Lung (tissue), 12 donors: ENCODE data around the gene ST6GALNAC5. TPM values are rescaled to one million over a fixed set of nuclear protein-coding genes. Genes with fewer than 3 reads are reported as not detected.

Source experiments
- ATAC-seq: fragments of 200-7000 bp; cut with Tn5 transposase; one replicate; pipeline ENCODE4 v1.9.1; 2020; ENCODE audit warnings: moderate number of reproducible peaks; ENCODE audit not compliant: insufficient read depth, low FRiP score
- DNase-seq, 3 donors: peaks; one replicate each; pipeline ENCODE4 v3.0.0-alpha.2; 2013 to 2017
- H3K27ac ChIP-seq, 2 donors: one replicate each; pipeline ENCODE4 v1.5.1; 2013; ENCODE audit warnings: mild to moderate bottlenecking in 2 of 2, moderate library complexity in 2 of 2, control low read depth in 1 of 2, inconsistent platforms in 1 of 2, low read depth in 1 of 2, low read length in 1 of 2
- H3K27me3 ChIP-seq, 3 donors: one replicate each; pipeline ENCODE4 v1.5.1; 2013; ENCODE audit warnings: low read length in 2 of 3; ENCODE audit not compliant: control insufficient read depth in 3 of 3, insufficient read depth in 3 of 3
- H3K36me3 ChIP-seq, 4 donors: one replicate each; pipeline ENCODE4 v1.5.1; 2013; ENCODE audit warnings: low read length in 4 of 4, mild to moderate bottlenecking in 1 of 4, moderate library complexity in 1 of 4; ENCODE audit not compliant: control insufficient read depth in 4 of 4, insufficient read depth in 4 of 4
- H3K4me1 ChIP-seq, 5 donors: one replicate each; pipeline ENCODE4 v1.5.1; 2013; ENCODE audit warnings: low read length in 5 of 5, mild to moderate bottlenecking in 2 of 5, moderate library complexity in 1 of 5; ENCODE audit not compliant: control insufficient read depth in 5 of 5, insufficient read depth in 5 of 5
- H3K4me3 ChIP-seq: one replicate; pipeline ENCODE4 v1.5.1; 2013; ENCODE audit warnings: mild to moderate bottlenecking, control low read depth, moderate library complexity
- H3K9ac ChIP-seq, 2 donors: one replicate each; pipeline ENCODE4 v1.5.1; 2013; ENCODE audit warnings: low read length in 2 of 2, control low read depth in 1 of 2; ENCODE audit not compliant: insufficient read depth in 1 of 2
- H3K9me3 ChIP-seq, 4 donors: one replicate each; pipeline ENCODE4 v1.5.1; 2013; ENCODE audit warnings: low read length in 3 of 4, mild to moderate bottlenecking in 1 of 4, moderate library complexity in 1 of 4; ENCODE audit not compliant: control insufficient read depth in 4 of 4, insufficient read depth in 3 of 4
- CTCF ChIP-seq: IDR thresholded peaks from 2 replicates; pipeline ENCODE4 v1.5.1; 2012; ENCODE audit warnings: mild to moderate bottlenecking; ENCODE audit errors: control extremely low read depth, extremely low read depth
- WGBS, 2 donors: extraction: QIAGEN DNeasy Blood & Tissue Kit; methylation state at CpG; one replicate each; pipeline ENCODE4 v1.1.7; 2013; 5-methylcytosine and 5-hydroxymethylcytosine counted together
- polyA plus RNA-seq, 2 donors: library from polyadenylated mRNA; stranded (reverse); fragments of 200-250 nt; gene quantifications; one replicate each; pipeline ENCODE4 v1.2.1, GENCODE V29; 2013
- total RNA-seq, 2 donors: library from RNA; depleted of rRNA in 1 of 2; stranded (reverse); fragments of >200 nt in 1 of 2; gene quantifications; one replicate each; pipeline ENCODE4 v1.2.1, GENCODE V29; 2014 to 2021
- donor health status: control.
- donor health status: control.
- donor health status: Bipolar disorder and iron deficiency.
- donor health status: healthy.
- donor health status: DM: yes; HTN: yes; CAD: no.

Gene ST6GALNAC5
- total and polyA plus RNA-seq, 4 donors = 3.6 to 45.8 (median 15.9) TPM

GRCh38 chr1:76856104-76856503, 11.2 kb upstream of the ST6GALNAC5 start:
- no peak for TF ChIP-seq CTCF
- ATAC-seq (no peak), DNase-seq (no peak)
- no peak overlapping the region for H3K4me3 ChIP-seq
- H3K4me1 ChIP-seq = no peaks in the 10 kb centered on the region
- no peak overlapping the region for H3K9ac ChIP-seq
- H3K27me3 ChIP-seq = no peaks in the 10 kb centered on the region
- no peak overlapping the region for H3K27ac ChIP-seq
- no peaks in the 10 kb centered on the region for H3K9me3 ChIP-seq
- WGBS, 2 donors = 72 to 80% methylated on average over 5 of the region's 5 CpGs
- no peaks in the 10 kb centered on the region for H3K36me3 ChIP-seq

- H3K27me3 ChIP-seq = no peaks in the 10 kb centered on the region
- no peak overlapping the region for H3K27ac ChIP-seq
- DNase-seq = no peak
- no peaks in the 10 kb centered on the region for H3K4me1 ChIP-seq
- H3K36me3 ChIP-seq = no peaks in the 10 kb centered on the region
- TF ChIP-seq CTCF = no peak
- no peak overlapping the region for H3K4me3 ChIP-seq
- no peak overlapping the region for H3K9ac ChIP-seq
- H3K9me3 ChIP-seq = no peaks in the 10 kb centered on the region
- 75 to 83% methylated on average over 5 of the region's 5 CpGs for WGBS, 2 donors
- no peak for ATAC-seq
Measured at GRCh38 chr1:76857138-76857537, 10.1 kb upstream of the ST6GALNAC5 start.

GRCh38 chr1:76857973-76858372, 9.3 kb upstream of the ST6GALNAC5 start:
- DNase-seq (no peak), ATAC-seq (no peak)
- H3K36me3 ChIP-seq = no peaks in the 10 kb centered on the region
- H3K9me3 ChIP-seq = no peaks in the 10 kb centered on the region
- WGBS, 2 donors = 94 to 95% methylated on average over 3 of the region's 3 CpGs
- no peaks in the 10 kb centered on the region for H3K4me1 ChIP-seq
- H3K4me3 ChIP-seq = no peak overlapping the region
- no peak overlapping the region for H3K27ac ChIP-seq
- TF ChIP-seq CTCF = no peak
- no peaks in the 10 kb centered on the region for H3K27me3 ChIP-seq
- no peak overlapping the region for H3K9ac ChIP-seq

GRCh38 chr1:76861149-76861548, 6.1 kb upstream of the ST6GALNAC5 start:
- Histone ChIP-seq H3K9me3 (no peaks in the 10 kb centered on the region), H3K27ac (no peak overlapping the region), H3K4me3 (no peak overlapping the region), H3K4me1 (no peaks in the 10 kb centered on the region), H3K36me3 (no peaks in the 10 kb centered on the region), H3K9ac (no peak overlapping the region), H3K27me3 (peaks cover 4 to 17% (median 13%) of the 10 kb centered on the region in 3 donors)
- ATAC-seq (no peak), DNase-seq (no peak)
- 86 to 89% methylated on average over 2 of the region's 2 CpGs for WGBS, 2 donors
- no peak for TF ChIP-seq CTCF
